Tibial nerve (tissue), 4 donors: ENCODE results near the gene ATN1. TPM values are rescaled to one million over a fixed set of nuclear protein-coding genes. Genes with fewer than 3 reads are reported as not detected.
"Not testable (repeated sequence)": the region's sequence is repeated elsewhere in the genome, so short reads cannot be mapped to it uniquely, and the experiment has no call there.

ENCODE experiments used
- DNase-seq, 2 donors: peaks; one replicate each; pipeline ENCODE4 v3.0.0-alpha.2; 2019; ENCODE audit warnings: low spot score in 2 of 2
- H3K27ac ChIP-seq, 4 donors: fragments of 200-600 bp; sonication (generic) in 3 of 4; one replicate each; pipeline ENCODE4 v1.5.1; 2017 to 2019; ENCODE audit warnings: mild to moderate bottlenecking in 1 of 4
- H3K27me3 ChIP-seq, 2 donors: fragments of 200-600 bp; sonication (generic) in 1 of 2; one replicate each; pipeline versions ENCODE4 v1.5.1 to v1.6.0; 2017 to 2019
- H3K36me3 ChIP-seq, 3 donors: fragments of 200-600 bp; sonication (generic); one replicate each; pipeline ENCODE4 v1.5.1; 2018 to 2019
- H3K4me1 ChIP-seq, 4 donors: fragments of 200-600 bp; sonication (generic) in 3 of 4; one replicate each; pipeline ENCODE4 v1.5.1; 2017 to 2019
- H3K4me3 ChIP-seq, 4 donors: fragments of 200-600 bp; sonication (generic) in 3 of 4; one replicate each; pipeline ENCODE4 v1.5.1; 2017 to 2019; ENCODE audit warnings: mild to moderate bottlenecking in 1 of 4, moderate library complexity in 1 of 4
- H3K9me3 ChIP-seq, 4 donors: fragments of 200-600 bp; sonication (generic) in 3 of 4; one replicate each; pipeline ENCODE4 v1.5.1; 2017 to 2019
- CTCF ChIP-seq, 5 experiments: fragments of 200-600 bp in 3 of 5; fragments of 450-650 bp in 2 of 5; sonication (generic) in 3 of 5; IDR thresholded peaks; one replicate each; pipeline ENCODE4 v1.5.1; 2016 to 2019; ENCODE audit warnings: antibody characterized with exemption in 5 of 5, mild to moderate bottlenecking in 3 of 5, moderate library complexity in 2 of 5
- EP300 ChIP-seq, 2 donors: sonication (generic); formaldehyde crosslinking; IDR thresholded peaks; one replicate each; pipeline ENCODE4 v1.6.1; 2017; ENCODE audit warnings: antibody characterized with exemption in 2 of 2, mild to moderate bottlenecking in 1 of 2
- POLR2A ChIP-seq, 2 donors: fragments of 450-650 bp; IDR thresholded peaks; one replicate each; pipeline ENCODE4 v1.6.1; 2017; ENCODE audit warnings: antibody characterized with exemption in 2 of 2, mild to moderate bottlenecking in 2 of 2, moderate library complexity in 2 of 2
- WGBS, 2 donors: methylation state at CpG; one replicate each; pipeline ENCODE4 v1.1.5; 2018; 5-methylcytosine and 5-hydroxymethylcytosine counted together
- total RNA-seq, 4 donors: library from RNA; depleted of rRNA; stranded (reverse); fragments of >200 nt; gene quantifications; one replicate each; pipeline ENCODE4 v1.1.0, GENCODE V29; 2016

Gene ATN1
- total RNA-seq, 4 donors from 2014 or later: 92.2 to 260 (median 123) TPM

- no peak for DNase-seq
- no peak overlapping the region for H3K4me3 ChIP-seq
- H3K4me1 ChIP-seq: peaks cover 0 to 15% (median 5%) of the 10 kb centered on the region in 4 donors
- H3K36me3 ChIP-seq: peaks cover 0 to 27% (median 0%) of the 10 kb centered on the region in 3 donors
- no peaks in the 10 kb centered on the region for H3K27me3 ChIP-seq
- H3K27ac ChIP-seq: no peak overlapping the region
- TF ChIP-seq CTCF (IDR thresholded peaks at IDR 0.05) (no peak), POLR2A (IDR thresholded peaks at IDR 0.05) (no peak), EP300 (IDR thresholded peaks at IDR 0.05) (no peak)
- 80 to 85% methylated on average over 8 of the region's 8 CpGs for WGBS, 2 donors
- no peaks in the 10 kb centered on the region for H3K9me3 ChIP-seq
Measured at GRCh38 chr12:6887460-6887859, 40.3 kb upstream of the ATN1 start.

GRCh38 chr12:6888360-6888759 lies 39.4 kb upstream of the ATN1 start:
- DNase-seq: no peak
- TF ChIP-seq CTCF (IDR thresholded peaks at IDR 0.05) (no peak), EP300 (IDR thresholded peaks at IDR 0.05) (no peak), POLR2A (IDR thresholded peaks at IDR 0.05) (no peak)
- Histone ChIP-seq H3K36me3 (peaks cover 0 to 25% (median 0%) of the 10 kb centered on the region in 3 donors), H3K4me3 (no peak overlapping the region), H3K4me1 (peaks cover 0 to 15% (median 5%) of the 10 kb centered on the region in 4 donors), H3K9me3 (no peaks in the 10 kb centered on the region), H3K27me3 (no peaks in the 10 kb centered on the region), H3K27ac (no peak overlapping the region)
- 71 to 92% methylated on average over 2 of the region's 2 CpGs for WGBS, 2 donors

- H3K36me3 ChIP-seq: peaks cover 0 to 21% (median 0%) of the 10 kb centered on the region in 3 donors
- DNase-seq, H3K27me3 ChIP-seq, H3K4me3 ChIP-seq, H3K9me3 ChIP-seq, H3K27ac ChIP-seq: not testable (repeated sequence)
- 77 to 80% methylated on average over 7 of the region's 7 CpGs for WGBS, 2 donors
- peaks cover 0 to 15% (median 5%) of the 10 kb centered on the region in 4 donors for H3K4me1 ChIP-seq
Measured at GRCh38 chr12:6888794-6889193, 39.0 kb upstream of the ATN1 start.

- Histone ChIP-seq H3K4me1 (peaks cover 0 to 15% (median 5%) of the 10 kb centered on the region in 4 donors), H3K4me3 (peak overlapping the region in 1 of 4 donors; percentile 56), H3K27ac (peak overlapping the region; percentile 64 to 94 (median 87))
- DNase-seq, H3K36me3 ChIP-seq, H3K27me3 ChIP-seq, H3K9me3 ChIP-seq: not testable (repeated sequence)
- 90 to 95% methylated on average over 21 of the region's 21 CpGs for WGBS, 2 donors
Measured at GRCh38 chr12:6889775-6890573, 37.8 kb upstream of the ATN1 start.

GRCh38 chr12:6890789-6891645 lies 36.7 kb upstream of the ATN1 start:
- Histone ChIP-seq H3K4me3 (peak overlapping the region; percentile 34 to 65 (median 60)), H3K36me3 (no peaks in the 10 kb centered on the region), H3K27ac (peak overlapping the region; percentile 64 to 97 (median 92)), H3K4me1 (peaks cover 0 to 15% (median 5%) of the 10 kb centered on the region in 4 donors), H3K9me3 (no peaks in the 10 kb centered on the region), H3K27me3 (no peaks in the 10 kb centered on the region)
- peak; percentile 79 to 95 for TF ChIP-seq EP300 (IDR thresholded peaks at IDR 0.05)
- TF ChIP-seq POLR2A (IDR thresholded peaks at IDR 0.05): peak; percentile 53 to 89
- peak; percentile 94 to 98 (median 95) for TF ChIP-seq CTCF (IDR thresholded peaks at IDR 0.05)
- WGBS, 2 donors: 2% methylated on average over 41 to 68 of the region's 68 CpGs
- peak; percentile 94 to 97 for DNase-seq

- 77 to 83% methylated on average over 5 of the region's 5 CpGs for WGBS, 2 donors
- TF ChIP-seq EP300 (IDR thresholded peaks at IDR 0.05) (no peak), POLR2A (IDR thresholded peaks at IDR 0.05) (no peak), CTCF (IDR thresholded peaks at IDR 0.05) (no peak)
- H3K4me3 ChIP-seq: peak overlapping the region; percentile 34 to 65 (median 60)
- H3K9me3 ChIP-seq: no peaks in the 10 kb centered on the region
- H3K27ac ChIP-seq: peak overlapping the region; percentile 64 to 97 (median 92)
- DNase-seq: no peak
- peaks cover 0 to 15% (median 5%) of the 10 kb centered on the region in 4 donors for H3K4me1 ChIP-seq
- no peaks in the 10 kb centered on the region for H3K36me3 ChIP-seq
- no peaks in the 10 kb centered on the region for H3K27me3 ChIP-seq
Measured at GRCh38 chr12:6891646-6892001, 36.1 kb upstream of the ATN1 start.

GRCh38 chr12:6892683-6893082 lies 35.1 kb upstream of the ATN1 start:
- H3K27ac ChIP-seq, DNase-seq, H3K4me3 ChIP-seq, H3K27me3 ChIP-seq, H3K36me3 ChIP-seq, H3K9me3 ChIP-seq: not testable (repeated sequence)
- H3K4me1 ChIP-seq: peaks cover 0 to 15% (median 5%) of the 10 kb centered on the region in 4 donors
- WGBS, 2 donors: 89 to 98% methylated on average over 3 of the region's 3 CpGs
